ENCODE measurements around the gene EML1.

EML1 gene

DNA sequence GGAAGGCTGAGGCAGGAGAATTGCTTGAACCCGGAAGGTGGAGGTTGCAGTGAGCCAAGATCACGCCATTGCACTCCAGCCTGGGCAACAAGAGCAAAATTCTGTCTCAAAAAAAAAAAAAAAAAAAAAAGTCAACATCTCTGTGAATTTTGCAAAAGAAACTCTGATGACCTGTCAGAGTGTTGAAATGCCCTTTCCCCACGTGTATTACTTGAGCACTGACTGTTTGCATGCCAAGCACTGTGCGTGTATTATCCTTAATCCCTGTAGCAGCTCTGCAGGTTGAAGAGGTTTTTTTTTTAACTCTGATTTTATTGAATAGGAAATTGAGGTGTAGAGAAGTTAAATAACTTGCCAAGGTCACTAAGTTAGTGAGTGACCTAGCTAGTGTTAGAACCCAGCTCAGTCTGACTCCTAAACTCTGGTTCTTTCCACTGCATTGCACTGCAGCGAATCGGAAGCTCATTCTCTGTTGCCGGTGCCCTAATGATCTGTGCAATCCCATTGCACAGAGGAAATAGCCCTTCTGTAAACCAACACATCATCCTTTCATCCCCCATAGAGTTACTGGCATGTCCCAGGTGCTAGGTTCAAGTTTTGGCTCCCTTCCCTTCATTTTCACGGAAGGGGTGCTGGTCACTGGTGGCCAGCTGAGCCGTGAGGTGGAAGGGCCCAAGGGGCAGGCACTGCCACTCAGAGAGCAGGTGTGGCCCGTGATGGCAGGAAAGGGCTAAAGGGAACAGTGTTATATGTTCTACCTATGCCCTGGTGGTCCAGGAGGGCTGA, 122.3 kb downstream of the EML1 start:
- Histone ChIP-seq H3K27ac (no peak overlapping the region), H3K36me3 (ENCODE audit: insufficient read depth, low read length) (peaks cover 41% of the 10 kb centered on the region), H3K9me3 (ENCODE audit: low read depth, low read length) (no peaks in the 10 kb centered on the region), H3K9ac (ENCODE audit: insufficient read length) (no peak overlapping the region), H3K4me3 (no peak overlapping the region)
- DNase-seq (ENCODE audit: low read depth, low spot score), result no peak
- TF ChIP-seq POLR2AphosphoS5 (IDR thresholded peaks at IDR 0.05; ENCODE audit: borderline replicate concordance, low read depth, low read length), result no peak
- TF ChIP-seq FOXP2 (optimal IDR thresholded peaks at IDR 0.05; ENCODE audit: control extremely low read depth, extremely low read length, insufficient read depth), result no peak
- no peak for TF ChIP-seq EZH2 (IDR thresholded peaks at IDR 0.05)

DNA sequence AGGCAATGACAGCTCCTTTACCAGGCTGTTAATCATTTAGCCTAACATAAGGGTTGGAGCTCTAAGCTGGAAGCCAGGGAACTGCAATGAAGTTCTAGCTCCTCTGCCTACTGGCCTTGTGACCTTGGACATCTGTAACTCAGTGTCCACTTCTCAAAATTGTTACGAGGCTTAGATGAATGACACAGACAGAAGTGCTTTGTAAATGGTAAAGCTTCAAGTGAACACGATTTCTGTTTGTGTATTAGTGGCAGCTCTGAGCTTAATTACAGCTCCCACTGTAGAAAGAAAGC, 122.8 kb downstream of the EML1 start:
- no peak overlapping the region for H3K4me3 ChIP-seq
- no peaks in the 10 kb centered on the region for H3K9me3 ChIP-seq (ENCODE audit: low read depth, low read length)
- TF ChIP-seq EZH2 (IDR thresholded peaks at IDR 0.05) (no peak), FOXP2 (optimal IDR thresholded peaks at IDR 0.05; ENCODE audit: control extremely low read depth, extremely low read length, insufficient read depth) (no peak), POLR2AphosphoS5 (IDR thresholded peaks at IDR 0.05; ENCODE audit: borderline replicate concordance, low read depth, low read length) (no peak)
- H3K9ac ChIP-seq (ENCODE audit: insufficient read length), result no peak overlapping the region
- no peak overlapping the region for H3K27ac ChIP-seq
- peaks cover 40% of the 10 kb centered on the region for H3K36me3 ChIP-seq (ENCODE audit: insufficient read depth, low read length)
- no peak for DNase-seq (ENCODE audit: low read depth, low spot score)

DNA sequence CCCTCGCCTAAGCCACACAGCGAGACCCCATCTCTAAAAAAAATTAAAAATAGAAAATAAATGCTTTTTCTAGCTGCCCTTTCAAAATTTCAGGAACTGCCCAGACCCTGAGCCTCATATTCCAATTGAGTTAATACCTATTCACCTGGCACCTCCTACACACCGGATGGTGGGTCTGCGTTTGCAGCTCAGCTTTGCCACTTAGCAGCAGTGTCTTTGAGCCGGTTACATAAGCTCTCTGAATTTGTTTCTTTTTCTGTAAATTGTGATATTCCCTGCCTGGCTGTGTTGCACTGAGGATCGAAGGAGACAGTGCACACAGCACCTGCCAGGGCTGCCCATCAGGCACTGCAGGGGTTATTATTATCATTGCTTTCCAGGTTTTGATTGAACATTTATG, 125.6 kb downstream of the EML1 start:
- Histone ChIP-seq H3K36me3 (ENCODE audit: insufficient read depth, low read length) (peaks cover 54% of the 10 kb centered on the region), H3K27ac (no peak overlapping the region), H3K9ac (ENCODE audit: insufficient read length) (no peak overlapping the region), H3K9me3 (ENCODE audit: low read depth, low read length) (no peaks in the 10 kb centered on the region), H3K4me3 (no peak overlapping the region)
- TF ChIP-seq FOXP2 (optimal IDR thresholded peaks at IDR 0.05; ENCODE audit: control extremely low read depth, extremely low read length, insufficient read depth) (no peak), POLR2AphosphoS5 (IDR thresholded peaks at IDR 0.05; ENCODE audit: borderline replicate concordance, low read depth, low read length) (no peak), EZH2 (IDR thresholded peaks at IDR 0.05) (no peak)
- no peak for DNase-seq (ENCODE audit: low read depth, low spot score)

DNA sequence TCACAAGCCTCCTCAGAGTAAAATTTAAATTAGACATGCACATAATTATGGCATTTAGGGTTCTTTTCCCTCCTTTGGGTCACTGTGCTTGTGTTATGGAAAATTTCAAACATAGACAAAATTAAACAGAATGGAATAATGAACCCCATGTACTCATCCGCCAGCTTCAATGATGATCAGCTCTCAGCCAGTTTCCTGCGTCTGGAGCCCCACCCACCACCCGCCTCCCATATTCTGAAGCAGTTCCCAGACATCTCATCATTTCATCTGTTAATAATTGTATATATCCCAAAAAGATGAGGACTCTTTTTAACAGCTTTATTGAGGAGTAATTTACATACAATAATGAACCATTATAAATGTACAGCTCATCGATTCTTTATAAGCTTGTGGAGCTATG, 128.2 kb downstream of the EML1 start:
- H3K4me3 ChIP-seq, result no peak overlapping the region
- no peak overlapping the region for H3K27ac ChIP-seq
- H3K9ac ChIP-seq (ENCODE audit: insufficient read length), result no peak overlapping the region
- H3K9me3 ChIP-seq (ENCODE audit: low read depth, low read length), result no peaks in the 10 kb centered on the region
- peaks cover 44% of the 10 kb centered on the region for H3K36me3 ChIP-seq (ENCODE audit: insufficient read depth, low read length)
- TF ChIP-seq FOXP2 (optimal IDR thresholded peaks at IDR 0.05; ENCODE audit: control extremely low read depth, extremely low read length, insufficient read depth), result no peak
- TF ChIP-seq EZH2 (IDR thresholded peaks at IDR 0.05), result no peak
- TF ChIP-seq POLR2AphosphoS5 (IDR thresholded peaks at IDR 0.05; ENCODE audit: borderline replicate concordance, low read depth, low read length), result no peak
- no peak for DNase-seq (ENCODE audit: low read depth, low spot score)

DNA sequence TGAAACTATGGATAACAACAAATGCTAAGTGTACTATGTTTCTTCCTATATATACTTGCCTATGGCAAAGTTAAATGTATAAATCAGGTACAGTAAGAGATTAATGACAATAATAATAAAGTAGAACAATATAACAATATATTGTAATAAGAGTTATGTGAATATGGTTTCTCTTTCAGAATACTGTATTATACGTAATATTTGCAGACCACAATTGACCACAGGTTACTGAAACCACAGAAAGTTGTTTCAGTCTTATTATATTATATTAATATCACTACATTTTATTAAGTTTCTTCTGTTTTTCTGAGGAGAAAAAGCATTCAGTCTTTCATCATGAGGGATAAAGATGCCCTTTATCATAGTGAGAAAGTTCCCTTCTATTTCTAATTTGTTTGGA, 131.2 kb downstream of the EML1 start:
- TF ChIP-seq POLR2AphosphoS5 (IDR thresholded peaks at IDR 0.05; ENCODE audit: borderline replicate concordance, low read depth, low read length) (no peak), EZH2 (IDR thresholded peaks at IDR 0.05) (no peak), FOXP2 (optimal IDR thresholded peaks at IDR 0.05; ENCODE audit: control extremely low read depth, extremely low read length, insufficient read depth) (no peak)
- H3K4me3 ChIP-seq, result no peak overlapping the region
- H3K9me3 ChIP-seq (ENCODE audit: low read depth, low read length), result no peaks in the 10 kb centered on the region
- peaks cover 31% of the 10 kb centered on the region for H3K36me3 ChIP-seq (ENCODE audit: insufficient read depth, low read length)
- no peak overlapping the region for H3K9ac ChIP-seq (ENCODE audit: insufficient read length)
- no peak for DNase-seq (ENCODE audit: low read depth, low spot score)
- no peak overlapping the region for H3K27ac ChIP-seq

DNA sequence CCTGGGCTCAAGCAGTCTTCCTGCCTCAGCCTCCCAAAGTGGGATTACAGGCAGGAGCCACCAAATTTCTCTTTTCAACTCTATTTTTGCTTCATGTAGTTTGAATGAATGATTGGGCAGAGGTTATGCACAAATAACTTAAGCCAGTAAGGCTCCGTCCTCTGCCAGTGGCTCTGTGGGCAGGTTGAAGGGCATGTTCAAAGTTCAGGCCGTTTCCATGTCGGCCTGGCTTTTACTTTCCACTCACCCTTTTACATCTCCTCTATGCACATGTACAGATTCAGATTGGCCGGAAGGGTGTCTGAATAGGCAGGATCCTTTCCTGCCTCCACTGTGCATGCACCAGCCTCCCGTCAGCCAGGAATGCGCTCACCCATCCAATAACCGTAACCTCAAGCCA, 132.3 kb downstream of the EML1 start:
- Histone ChIP-seq H3K9ac (ENCODE audit: insufficient read length) (no peak overlapping the region), H3K4me3 (no peak overlapping the region), H3K36me3 (ENCODE audit: insufficient read depth, low read length) (peaks cover 27% of the 10 kb centered on the region), H3K9me3 (ENCODE audit: low read depth, low read length) (no peaks in the 10 kb centered on the region), H3K27ac (no peak overlapping the region)
- TF ChIP-seq POLR2AphosphoS5 (IDR thresholded peaks at IDR 0.05; ENCODE audit: borderline replicate concordance, low read depth, low read length) (no peak), EZH2 (IDR thresholded peaks at IDR 0.05) (no peak), FOXP2 (optimal IDR thresholded peaks at IDR 0.05; ENCODE audit: control extremely low read depth, extremely low read length, insufficient read depth) (no peak)
- no peak for DNase-seq (ENCODE audit: low read depth, low spot score)

DNA sequence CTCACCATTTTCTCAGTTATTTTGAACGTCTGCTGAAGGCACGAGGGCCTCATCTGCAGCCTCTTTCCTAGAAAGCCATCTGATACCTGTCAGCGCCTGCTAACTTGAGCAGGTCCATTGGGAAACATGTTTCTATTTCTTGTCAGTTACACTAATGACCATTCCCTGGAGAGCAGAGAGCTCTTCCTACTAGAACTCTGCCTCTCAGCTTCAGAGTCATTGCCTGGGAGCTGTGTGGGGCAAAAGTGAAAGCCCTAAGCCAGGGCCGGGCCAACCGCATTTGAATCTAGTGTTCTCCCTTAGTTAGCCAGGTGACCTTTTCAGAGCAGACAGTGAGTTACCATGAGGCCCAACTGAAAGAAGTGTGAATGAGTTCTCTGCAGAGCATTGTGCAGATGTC, 135.8 kb downstream of the EML1 start:
- H3K9me3 ChIP-seq (ENCODE audit: low read depth, low read length), result no peaks in the 10 kb centered on the region
- H3K36me3 ChIP-seq (ENCODE audit: insufficient read depth, low read length), result no peaks in the 10 kb centered on the region; the same call in 1 of the 2 replicates
- no peak for TF ChIP-seq FOXP2 (optimal IDR thresholded peaks at IDR 0.05; ENCODE audit: control extremely low read depth, extremely low read length, insufficient read depth)
- no peak for TF ChIP-seq EZH2 (IDR thresholded peaks at IDR 0.05)
- no peak for TF ChIP-seq POLR2AphosphoS5 (IDR thresholded peaks at IDR 0.05; ENCODE audit: borderline replicate concordance, low read depth, low read length)
- no peak overlapping the region for H3K9ac ChIP-seq (ENCODE audit: insufficient read length)
- H3K27ac ChIP-seq, result no peak overlapping the region
- DNase-seq (ENCODE audit: low read depth, low spot score), result no peak
- H3K4me3 ChIP-seq, result no peak overlapping the region

DNA sequence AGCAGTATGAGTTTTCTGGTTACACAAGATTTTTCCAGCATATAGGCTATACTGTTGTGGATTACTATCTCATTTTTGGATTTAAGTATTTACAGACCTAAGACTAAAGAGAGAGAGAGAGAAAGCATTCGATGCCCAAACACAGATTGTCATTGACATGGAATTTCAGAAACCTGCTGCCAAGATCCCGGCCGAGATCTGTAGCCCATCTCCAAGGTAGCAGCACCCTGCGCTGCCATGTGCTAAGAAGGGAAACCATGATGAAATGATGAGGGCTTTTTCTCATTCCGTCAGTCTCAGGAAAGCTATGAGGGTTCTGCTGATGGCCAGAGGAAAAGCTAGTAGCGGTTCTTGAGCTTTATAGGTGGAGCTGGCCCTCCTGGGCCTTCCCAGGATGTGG, 136.4 kb downstream of the EML1 start:
- no peak overlapping the region for H3K4me3 ChIP-seq
- no peak for DNase-seq (ENCODE audit: low read depth, low spot score)
- H3K9me3 ChIP-seq (ENCODE audit: low read depth, low read length), result no peaks in the 10 kb centered on the region
- no peak overlapping the region for H3K27ac ChIP-seq
- TF ChIP-seq POLR2AphosphoS5 (IDR thresholded peaks at IDR 0.05; ENCODE audit: borderline replicate concordance, low read depth, low read length), result no peak
- TF ChIP-seq FOXP2 (optimal IDR thresholded peaks at IDR 0.05; ENCODE audit: control extremely low read depth, extremely low read length, insufficient read depth), result no peak
- no peak for TF ChIP-seq EZH2 (IDR thresholded peaks at IDR 0.05)
- no peak overlapping the region for H3K9ac ChIP-seq (ENCODE audit: insufficient read length)
- H3K36me3 ChIP-seq (ENCODE audit: insufficient read depth, low read length), result no peaks in the 10 kb centered on the region; the same call in 1 of the 2 replicates

Data from SK-N-MC (cell line).